Heart right ventricle (tissue), 16 donors: ENCODE data around the gene CARD11. TPM values are rescaled to one million over a fixed set of nuclear protein-coding genes. Genes with fewer than 3 reads are reported as not detected.

Experiments used
- ATAC-seq, 8 donors: fragments of 200-7000 bp; cut with Tn5 transposase; one replicate each; pipeline ENCODE4 v1.9.1; 2020; ENCODE audit warnings: mild to moderate bottlenecking in 8 of 8, moderate library complexity in 8 of 8, moderate number of reproducible peaks in 1 of 8
- DNase-seq, 2 donors: peaks; one replicate each; pipeline ENCODE4 v3.0.0-alpha.2; 2020
- H3K27ac ChIP-seq, 10 donors: fragments of 200-600 bp; sonication (generic) in 2 of 10; one replicate each; pipeline versions ENCODE4 v1.5.0 to v1.8.0; 2020 to 2022; ENCODE audit warnings: mild to moderate bottlenecking in 3 of 10
- H3K27me3 ChIP-seq, 7 donors: fragments of 200-600 bp; one replicate each; pipeline ENCODE4 v1.8.0; 2021 to 2022; ENCODE audit warnings: mild to moderate bottlenecking in 2 of 7
- H3K36me3 ChIP-seq, 9 donors: fragments of 200-600 bp; sonication (generic) in 1 of 9; one replicate each; pipeline versions ENCODE4 v1.5.0 to v1.8.0; 2020 to 2022; ENCODE audit warnings: mild to moderate bottlenecking in 2 of 9
- H3K4me1 ChIP-seq, 9 donors: fragments of 200-600 bp; sonication (generic) in 1 of 9; one replicate each; pipeline versions ENCODE4 v1.5.0 to v1.8.0; 2020 to 2022; ENCODE audit warnings: mild to moderate bottlenecking in 4 of 9
- H3K4me3 ChIP-seq, 10 donors: fragments of 200-600 bp; sonication (generic) in 2 of 10; one replicate each; pipeline versions ENCODE4 v1.5.0 to v1.8.0; 2020 to 2022; ENCODE audit warnings: mild to moderate bottlenecking in 7 of 10, moderate library complexity in 2 of 10
- H3K9me3 ChIP-seq, 11 donors: fragments of 200-600 bp in 10 of 11; sonication (generic) in 2 of 11; one replicate each; pipeline versions ENCODE4 v1.5.0 to v1.8.0; 2013 to 2022; ENCODE audit warnings: mild to moderate bottlenecking in 2 of 11, control low read depth in 1 of 11, moderate library complexity in 1 of 11
- WGBS, 2 donors: extraction: QIAGEN DNeasy Blood & Tissue Kit; methylation state at CpG; one replicate each; pipeline ENCODE4 v1.1.7; 2013; ENCODE audit warnings: inconsistent platforms in 1 of 2; 5-methylcytosine and 5-hydroxymethylcytosine counted together
- intact Hi-C, 10 donors: fragments of 100-400 bp; cut with DNase I; formaldehyde crosslinking; loops; one replicate each; pipeline versions ENCODE4 v1.11.1 to v1.14.2; 2022
- polyA plus RNA-seq, 2 donors: library from polyadenylated mRNA; stranded (reverse); fragments of 200-250 nt; gene quantifications; one replicate each; pipeline ENCODE4 v1.2.3, GENCODE V29; 2013
- total RNA-seq, 10 donors: library from RNA; stranded (reverse); fragmentation: NEBNext Ultra II Directional in 3 of 10; extraction: Animal tissue kit (Norgen Biotek cat#: 25700) in 3 of 10; gene quantifications; one replicate each; pipeline versions ENCODE4 v1.2.1 to v1.2.4, GENCODE V29; 2021 to 2023
- TF ChIP-seq, protein P1 (sequence below), 9 donors: fragments of 200-600 bp; sonication (generic) in 2 of 9; IDR thresholded peaks; one replicate each; pipeline versions ENCODE4 v1.5.0 to v1.8.0; 2021 to 2022; ENCODE audit warnings: antibody characterized with exemption in 9 of 9, mild to moderate bottlenecking in 5 of 9, moderate library complexity in 1 of 9
- donor health status: Arrhythmogenic right ventricular cardiomyopathy.
- donor health status: ischemic (EF 13 %, LVEDD 7.1; RV severe dilation, severe dysfunction).
- donor health status: healthy with polysubstance abuse.
- donor health status: DM: no; HTN: yes; CAD: no.
- donor health status: DM: no; HTN: no; CAD: no.
- donor health status: ischemic (EF 25% LVEDD 6.9; RV normal size, moderate dysfunction).
- donor health status: ischemic (EF 25% LVEDD 5.7; RV mildly dilated, moderate dysfunction).
- donor health status: healthy.
- donor health status: DM: yes; HTN: yes; CAD: no.
- donor health status: Ischemic cardiomyopathy.
- donor health status: ischemic (EF 35%, LVEDD 5.7; RV mildly dilated, moderate dysfunction).
- donor health status: nonischemic (EF 11% LVEDD 7.7; RV severe dilation, severe dysfunction).
- donor health status: DM: yes; HTN: yes; CAD: no.
- donor health status: PGD.
- donor health status: ischemic (EF 29% LVEDD 5.4; RV normal size, mild dysfunction).
- donor health status: nonischemic (EF 23%, LVEDD 6.1; RV moderate dilation, normal function).

Gene CARD11
- total and polyA plus RNA-seq, 12 donors, result 0.14 to 1.7 (median 0.30) TPM; not detected in 1

DNA sequence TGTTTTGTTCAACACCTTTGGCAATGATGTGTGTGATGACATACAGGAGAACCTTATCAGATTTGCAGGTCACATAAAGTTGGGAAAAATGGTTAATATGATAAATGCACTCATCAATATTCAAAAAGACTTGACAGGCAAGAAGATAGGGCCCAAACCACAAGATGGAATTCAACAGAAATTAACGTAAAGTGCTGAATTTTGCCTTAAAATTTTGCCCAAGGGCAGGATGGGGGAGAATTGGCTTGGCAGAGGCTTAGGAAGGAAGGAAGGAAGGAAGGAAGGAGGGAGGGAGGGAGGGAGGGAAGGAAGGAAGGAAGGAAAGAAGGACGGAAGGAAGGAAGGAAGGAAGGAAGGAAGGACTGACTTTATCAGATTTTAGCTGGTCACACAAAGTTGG is 35.3 kb downstream of the CARD11 start:
- DNase-seq (no peak), ATAC-seq (no peak)
- Histone ChIP-seq H3K4me1 (no peaks in the 10 kb centered on the region), H3K9me3 (peaks cover 0 to 11% (median 4%) of the 10 kb centered on the region in 11 donors), H3K36me3 (no peaks in the 10 kb centered on the region), H3K4me3 (no peak overlapping the region), H3K27me3 (peaks cover 0 to 8% (median 0%) of the 10 kb centered on the region in 7 donors), H3K27ac (no peak overlapping the region)
- intact Hi-C loops, result no loop called here
- WGBS, 2 donors, result 67 to 68% methylated on average over 2 of the region's 2 CpGs
- TF ChIP-seq, protein P1, sequence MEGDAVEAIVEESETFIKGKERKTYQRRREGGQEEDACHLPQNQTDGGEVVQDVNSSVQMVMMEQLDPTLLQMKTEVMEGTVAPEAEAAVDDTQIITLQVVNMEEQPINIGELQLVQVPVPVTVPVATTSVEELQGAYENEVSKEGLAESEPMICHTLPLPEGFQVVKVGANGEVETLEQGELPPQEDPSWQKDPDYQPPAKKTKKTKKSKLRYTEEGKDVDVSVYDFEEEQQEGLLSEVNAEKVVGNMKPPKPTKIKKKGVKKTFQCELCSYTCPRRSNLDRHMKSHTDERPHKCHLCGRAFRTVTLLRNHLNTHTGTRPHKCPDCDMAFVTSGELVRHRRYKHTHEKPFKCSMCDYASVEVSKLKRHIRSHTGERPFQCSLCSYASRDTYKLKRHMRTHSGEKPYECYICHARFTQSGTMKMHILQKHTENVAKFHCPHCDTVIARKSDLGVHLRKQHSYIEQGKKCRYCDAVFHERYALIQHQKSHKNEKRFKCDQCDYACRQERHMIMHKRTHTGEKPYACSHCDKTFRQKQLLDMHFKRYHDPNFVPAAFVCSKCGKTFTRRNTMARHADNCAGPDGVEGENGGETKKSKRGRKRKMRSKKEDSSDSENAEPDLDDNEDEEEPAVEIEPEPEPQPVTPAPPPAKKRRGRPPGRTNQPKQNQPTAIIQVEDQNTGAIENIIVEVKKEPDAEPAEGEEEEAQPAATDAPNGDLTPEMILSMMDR (IDR thresholded peaks at IDR 0.05), result no peak

DNA sequence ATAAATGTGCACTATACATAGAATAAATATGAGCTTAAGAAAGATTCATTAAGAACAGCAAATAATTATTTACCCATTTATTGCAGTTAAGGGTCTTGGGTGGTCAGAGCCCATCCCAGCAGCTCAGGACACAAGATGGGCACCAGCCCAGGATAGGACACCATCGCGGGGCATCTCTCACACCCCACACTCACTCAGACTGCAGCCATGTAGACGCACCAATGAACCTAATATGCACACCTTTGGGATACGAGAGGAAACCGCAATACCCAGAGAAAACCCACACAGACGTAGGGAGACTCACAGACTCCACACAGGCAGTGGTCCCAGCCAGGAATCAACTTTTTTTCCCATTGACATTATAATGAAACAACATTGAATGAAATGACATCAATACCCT is 36.0 kb downstream of the CARD11 start:
- ATAC-seq (no peak), DNase-seq (no peak)
- no peaks in the 10 kb centered on the region for H3K36me3 ChIP-seq
- peaks cover 0 to 4% (median 0%) of the 10 kb centered on the region in 11 donors for H3K9me3 ChIP-seq
- H3K4me3 ChIP-seq, result no peak overlapping the region
- H3K4me1 ChIP-seq, result no peaks in the 10 kb centered on the region
- TF ChIP-seq, protein P1 (IDR thresholded peaks at IDR 0.05), result no peak
- intact Hi-C loops, result no loop called here
- H3K27ac ChIP-seq, result no peak overlapping the region
- peaks cover 0 to 8% (median 0%) of the 10 kb centered on the region in 7 donors for H3K27me3 ChIP-seq
- 81 to 96% methylated on average over 6 of the region's 6 CpGs for WGBS, 2 donors

DNA sequence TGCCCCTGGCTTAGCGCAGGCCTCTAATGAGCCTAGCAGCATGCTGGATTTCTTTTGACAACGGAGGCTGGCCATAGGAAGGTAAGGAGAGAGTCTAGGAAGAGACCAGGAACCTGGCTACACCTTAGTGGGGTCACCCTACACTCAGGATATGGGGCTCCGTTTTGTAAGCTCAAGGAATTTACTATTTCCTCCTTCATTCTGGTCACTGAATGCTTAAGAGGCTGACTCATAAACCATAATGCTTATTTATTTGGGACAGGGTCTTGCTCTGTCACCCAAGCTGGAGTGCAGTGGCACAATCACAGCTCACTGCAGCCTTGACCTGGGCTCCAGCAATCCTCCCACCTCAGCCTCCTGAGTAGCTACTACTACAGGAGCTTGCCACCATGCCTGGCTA is 38.4 kb downstream of the CARD11 start:
- DNase-seq (no peak), ATAC-seq (no peak)
- WGBS, 2 donors, result 72 to 86% methylated on average over 3 of the region's 3 CpGs

DNA sequence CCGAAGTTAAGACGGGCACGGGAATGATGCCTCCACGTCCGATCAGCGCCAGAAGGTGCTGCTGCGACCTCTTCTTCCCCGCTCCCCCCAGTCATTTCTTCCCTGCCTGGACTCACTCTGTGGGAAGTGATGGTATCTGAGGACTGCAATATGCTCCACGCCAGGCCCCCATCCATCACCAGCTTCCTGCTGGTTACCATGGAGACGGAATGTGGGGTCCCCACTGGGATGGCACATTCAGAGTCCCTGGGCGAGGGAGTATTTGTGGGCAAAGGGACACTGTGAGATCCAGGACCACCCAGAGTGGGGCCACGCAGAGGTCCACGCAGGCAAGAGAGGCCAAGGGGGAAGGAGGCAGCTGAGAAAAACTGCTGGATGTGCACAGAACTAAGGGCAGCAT is 39.7 kb downstream of the CARD11 start:
- no peak overlapping the region for H3K27ac ChIP-seq
- intact Hi-C loops, result no loop called here
- DNase-seq (no peak), ATAC-seq (no peak)
- TF ChIP-seq, protein P1 (IDR thresholded peaks at IDR 0.05), result no peak
- H3K4me1 ChIP-seq, result no peaks in the 10 kb centered on the region
- H3K27me3 ChIP-seq, result peaks cover 0 to 8% (median 0%) of the 10 kb centered on the region in 7 donors
- H3K9me3 ChIP-seq, result no peaks in the 10 kb centered on the region
- no peaks in the 10 kb centered on the region for H3K36me3 ChIP-seq
- 81 to 89% methylated on average over 13 of the region's 13 CpGs for WGBS, 2 donors
- no peak overlapping the region for H3K4me3 ChIP-seq

More for the DNA sequence above, 38.4 kb downstream of the CARD11 start:
- peaks cover 0 to 8% (median 0%) of the 10 kb centered on the region in 7 donors for H3K27me3 ChIP-seq
- H3K4me3 ChIP-seq, result no peak overlapping the region
- intact Hi-C loops, result no loop called here
- H3K9me3 ChIP-seq, result no peaks in the 10 kb centered on the region
- no peak overlapping the region for H3K27ac ChIP-seq
- no peaks in the 10 kb centered on the region for H3K36me3 ChIP-seq
- TF ChIP-seq, protein P1 (IDR thresholded peaks at IDR 0.05), result no peak
- H3K4me1 ChIP-seq, result no peaks in the 10 kb centered on the region
